ENCODE results near the gene LPAR5. TPM values are rescaled to one million over a fixed set of nuclear protein-coding genes. Genes with fewer than 3 reads are reported as not detected.

Gene LPAR5
- total and polyA plus RNA-seq, 2 of the 13 experiments (the other 11 are each of a cell fraction or from before 2014, with no cell fraction given) = 0.09 to 0.32 TPM

GRCh38 chr12:6606331-6607131 is 29.2 kb downstream of the LPAR5 start (continued):
- TF ChIP-seq IRF1 (CRISPR knock-in tag; IDR thresholded peaks at IDR 0.05; ENCODE audit: low read depth) (0 out of 2 replicates have a peak, but pooled peaks have one; percentile 15), ELF3 (CRISPR knock-in tag; IDR thresholded peaks at IDR 0.05) (no peak), ZNF556 (CRISPR knock-in tag; IDR thresholded peaks at IDR 0.05; ENCODE audit: borderline replicate concordance) (0 out of 2 replicates have a peak, but pooled peaks have one; percentile 19), ZNF337 (CRISPR knock-in tag; IDR thresholded peaks at IDR 0.05; ENCODE audit: borderline replicate concordance, low read depth) (no peak), ELF1 (CRISPR knock-in tag; IDR thresholded peaks at IDR 0.05) (peak; percentile 44), ZNF772 (CRISPR knock-in tag; IDR thresholded peaks at IDR 0.05) (0 out of 2 replicates have a peak, but pooled peaks have one; percentile 9), AGO2 (optimal IDR thresholded peaks at IDR 0.05; ENCODE audit: low read depth, low read length) (peak; percentile 56), HNRNPUL1 (IDR thresholded peaks at IDR 0.05; ENCODE audit: low read depth, low read length) (no peak), NFYB (CRISPR knock-in tag; IDR thresholded peaks at IDR 0.05) (no peak), MAZ (IDR thresholded peaks at IDR 0.05; ENCODE audit: borderline replicate concordance, low read depth, low read length) (no peak), MAZ (CRISPR knock-in tag; IDR thresholded peaks at IDR 0.05; ENCODE audit: low read depth) (no peak), ZNF883 (CRISPR knock-in tag; IDR thresholded peaks at IDR 0.05; ENCODE audit: not compliant biosample characterization) (no peak), SMC3 (IDR thresholded peaks at IDR 0.05; ENCODE audit: low read length) (no peak), ZNF121 (CRISPR knock-in tag; IDR thresholded peaks at IDR 0.05) (0 out of 2 replicates have a peak, but pooled peaks have one; percentile 9), FOXA3 (CRISPR knock-in tag; IDR thresholded peaks at IDR 0.05) (no peak), NFKB2 (CRISPR knock-in tag; IDR thresholded peaks at IDR 0.05; ENCODE audit: borderline replicate concordance) (no peak), NR2C2 (CRISPR knock-in tag; IDR thresholded peaks at IDR 0.05; ENCODE audit: borderline replicate concordance) (0 out of 2 replicates have a peak, but pooled peaks have one; percentile 39), ZNF724P (CRISPR knock-in tag; IDR thresholded peaks at IDR 0.05; ENCODE audit: borderline replicate concordance) (0 out of 2 replicates have a peak, but pooled peaks have one; percentile 21), IRF2 (CRISPR knock-in tag; IDR thresholded peaks at IDR 0.05) (no peak), ETV5 (CRISPR knock-in tag; IDR thresholded peaks at IDR 0.05; ENCODE audit: borderline replicate concordance) (peak; percentile 45; the same call in 1 of the 2 replicates), ZNF468 (CRISPR knock-in tag; IDR thresholded peaks at IDR 0.05) (no peak), MED1 (CRISPR knock-in tag; IDR thresholded peaks at IDR 0.05) (no peak), BRF2 (CRISPR knock-in tag; IDR thresholded peaks at IDR 0.05) (no peak), REPIN1 (CRISPR knock-in tag; IDR thresholded peaks at IDR 0.05; ENCODE audit: borderline replicate concordance, low read depth) (0 out of 2 replicates have a peak, but pooled peaks have one; percentile 11), MAX (IDR thresholded peaks at IDR 0.05) (peak; percentile 72), PHF5A (CRISPR knock-in tag; IDR thresholded peaks at IDR 0.05; ENCODE audit: low read depth, unreplicated experiment) (no peak), ZNF781 (CRISPR knock-in tag; IDR thresholded peaks at IDR 0.05; ENCODE audit: borderline replicate concordance, not compliant biosample characterization) (no peak), NFE2L1 (CRISPR knock-in tag; IDR thresholded peaks at IDR 0.05; ENCODE audit: borderline replicate concordance) (no peak), PCBP1 (IDR thresholded peaks at IDR 0.05; ENCODE audit: borderline replicate concordance, low read depth, low read length) (0 out of 2 replicates have a peak, but pooled peaks have one; percentile 44), PHB2 (IDR thresholded peaks at IDR 0.05; ENCODE audit: partially characterized antibody) (no peak)

All from HepG2 (cell line).